GM12872 (cell line): ENCODE data around the gene RXRB.

Experiments
- TF ChIP-seq, protein P1 (sequence below): IDR thresholded peaks from 3 replicates; pipeline ENCODE4 v1.5.1; 2011; ENCODE audit warnings: low read depth, mild to moderate bottlenecking, low read length, moderate library complexity; ENCODE audit not compliant: insufficient read depth

RXRB gene

DNA sequence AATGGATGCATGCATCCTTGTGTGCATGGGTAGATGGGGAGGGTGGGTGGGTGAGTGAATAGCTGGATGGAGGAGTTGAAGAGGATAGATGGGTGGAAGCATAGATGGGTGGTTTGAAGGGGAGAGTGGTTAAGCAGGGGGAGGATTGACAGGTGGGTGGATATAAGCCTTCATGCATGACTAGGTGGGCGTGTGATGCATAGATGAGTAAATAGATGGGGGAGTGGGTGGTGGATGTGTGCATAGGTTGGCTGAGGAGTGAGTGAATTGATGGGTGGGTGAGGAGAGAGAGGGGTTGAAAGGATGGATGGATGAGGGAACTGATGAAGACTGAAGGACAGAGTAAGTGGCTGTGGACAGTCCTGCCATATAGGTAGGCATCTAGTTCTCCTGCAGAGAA, 12.7 kb downstream of the RXRB start:
- TF ChIP-seq, protein P1, sequence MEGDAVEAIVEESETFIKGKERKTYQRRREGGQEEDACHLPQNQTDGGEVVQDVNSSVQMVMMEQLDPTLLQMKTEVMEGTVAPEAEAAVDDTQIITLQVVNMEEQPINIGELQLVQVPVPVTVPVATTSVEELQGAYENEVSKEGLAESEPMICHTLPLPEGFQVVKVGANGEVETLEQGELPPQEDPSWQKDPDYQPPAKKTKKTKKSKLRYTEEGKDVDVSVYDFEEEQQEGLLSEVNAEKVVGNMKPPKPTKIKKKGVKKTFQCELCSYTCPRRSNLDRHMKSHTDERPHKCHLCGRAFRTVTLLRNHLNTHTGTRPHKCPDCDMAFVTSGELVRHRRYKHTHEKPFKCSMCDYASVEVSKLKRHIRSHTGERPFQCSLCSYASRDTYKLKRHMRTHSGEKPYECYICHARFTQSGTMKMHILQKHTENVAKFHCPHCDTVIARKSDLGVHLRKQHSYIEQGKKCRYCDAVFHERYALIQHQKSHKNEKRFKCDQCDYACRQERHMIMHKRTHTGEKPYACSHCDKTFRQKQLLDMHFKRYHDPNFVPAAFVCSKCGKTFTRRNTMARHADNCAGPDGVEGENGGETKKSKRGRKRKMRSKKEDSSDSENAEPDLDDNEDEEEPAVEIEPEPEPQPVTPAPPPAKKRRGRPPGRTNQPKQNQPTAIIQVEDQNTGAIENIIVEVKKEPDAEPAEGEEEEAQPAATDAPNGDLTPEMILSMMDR, result no peak

DNA sequence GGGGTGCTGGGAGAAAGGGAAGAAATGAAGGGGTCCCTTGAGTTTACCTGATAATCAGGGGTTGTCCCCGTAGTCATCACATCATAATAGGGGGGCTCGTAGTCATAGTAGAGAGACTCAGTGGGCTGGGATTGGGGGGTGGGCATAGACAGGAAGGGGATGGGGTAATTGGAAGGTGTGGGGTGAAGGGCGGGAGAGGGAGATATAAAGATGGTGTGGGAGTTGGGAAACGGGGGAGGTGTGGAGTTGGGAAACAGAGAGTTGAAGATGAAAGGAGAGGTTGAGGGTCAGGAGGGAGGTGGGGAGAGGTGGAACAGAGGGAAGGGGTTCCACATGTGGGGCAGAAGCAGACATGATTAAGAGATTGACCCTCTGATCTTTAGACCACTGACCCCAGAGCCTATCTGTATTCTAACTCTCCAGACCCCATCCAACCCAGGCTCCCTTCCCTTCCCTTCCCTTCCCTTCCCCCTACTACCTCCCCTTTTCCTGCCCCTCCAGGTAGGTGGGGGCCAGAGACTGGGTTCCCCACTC, 14.7 kb downstream of the RXRB start:
- TF ChIP-seq, protein P1, result no peak

DNA sequence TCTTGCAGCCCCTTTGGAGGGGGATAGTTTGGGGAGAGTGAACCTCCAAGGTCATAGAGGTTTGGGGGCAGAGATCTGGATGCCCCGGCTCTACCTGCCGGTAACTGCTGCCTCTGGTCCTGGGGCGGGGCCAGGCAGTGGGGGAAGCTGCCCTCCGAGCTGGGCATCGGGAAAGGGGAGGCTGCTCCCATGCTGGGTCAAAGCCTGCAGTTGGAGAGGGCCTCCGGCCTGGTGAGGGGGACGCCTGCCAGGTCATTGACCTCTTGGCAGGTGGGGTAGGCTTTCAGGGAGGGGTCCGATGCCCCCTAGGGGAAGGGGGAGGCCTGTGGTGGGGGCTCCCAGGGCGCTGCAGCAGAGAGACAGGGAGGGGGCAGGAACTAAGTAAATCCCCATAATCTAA, 15.3 kb downstream of the RXRB start:
- TF ChIP-seq, protein P1, result no peak

DNA sequence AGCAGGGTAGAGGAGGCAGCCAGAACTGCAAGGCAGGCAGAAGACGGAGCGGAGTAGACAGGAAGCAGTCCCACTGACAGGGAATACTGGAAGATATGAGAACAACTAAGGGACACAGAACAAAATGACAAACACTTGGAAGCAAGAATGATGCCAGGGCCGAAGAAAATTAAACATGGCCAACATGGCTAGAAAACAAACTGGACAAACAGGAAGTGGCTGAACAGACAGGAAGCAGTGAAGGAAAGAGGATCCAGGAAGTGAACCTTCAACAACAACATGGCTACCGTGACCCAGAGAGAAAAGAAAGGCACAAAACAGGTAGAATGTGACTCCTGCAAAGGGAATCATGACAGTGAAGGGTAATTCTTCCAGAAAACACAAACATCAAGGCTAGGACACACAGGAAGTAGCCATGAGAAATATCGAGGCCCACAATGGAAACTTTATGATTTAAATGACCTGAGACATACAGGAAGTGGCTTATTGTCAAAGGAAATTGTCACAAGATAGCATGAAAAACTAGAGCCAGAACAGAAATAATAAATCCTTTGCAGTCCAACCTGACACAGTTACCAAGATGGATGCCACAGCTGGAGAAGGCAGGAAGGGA, 17.3 kb downstream of the RXRB start:
- TF ChIP-seq, protein P1, result no peak

DNA sequence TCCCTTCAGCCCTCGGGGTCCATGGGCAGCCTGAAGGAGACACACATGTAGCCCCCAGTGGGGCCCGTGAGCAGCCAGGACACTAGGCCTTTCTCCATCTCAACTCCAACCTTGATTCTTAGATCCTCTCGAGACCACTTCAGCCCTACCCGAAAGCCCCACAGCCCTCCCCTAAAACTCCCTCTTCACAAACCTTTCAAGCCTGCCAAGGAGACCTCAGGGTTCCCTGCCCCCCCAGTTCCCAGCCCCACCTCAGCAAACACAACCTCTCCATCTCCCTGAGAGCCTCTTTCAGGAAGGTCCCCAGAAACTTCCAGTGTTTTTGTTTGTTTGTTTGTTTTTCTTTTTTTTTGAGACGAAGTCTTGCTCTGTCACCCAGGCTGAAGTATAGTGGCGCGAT, 19.3 kb downstream of the RXRB start:
- TF ChIP-seq, protein P1, result no peak

DNA sequence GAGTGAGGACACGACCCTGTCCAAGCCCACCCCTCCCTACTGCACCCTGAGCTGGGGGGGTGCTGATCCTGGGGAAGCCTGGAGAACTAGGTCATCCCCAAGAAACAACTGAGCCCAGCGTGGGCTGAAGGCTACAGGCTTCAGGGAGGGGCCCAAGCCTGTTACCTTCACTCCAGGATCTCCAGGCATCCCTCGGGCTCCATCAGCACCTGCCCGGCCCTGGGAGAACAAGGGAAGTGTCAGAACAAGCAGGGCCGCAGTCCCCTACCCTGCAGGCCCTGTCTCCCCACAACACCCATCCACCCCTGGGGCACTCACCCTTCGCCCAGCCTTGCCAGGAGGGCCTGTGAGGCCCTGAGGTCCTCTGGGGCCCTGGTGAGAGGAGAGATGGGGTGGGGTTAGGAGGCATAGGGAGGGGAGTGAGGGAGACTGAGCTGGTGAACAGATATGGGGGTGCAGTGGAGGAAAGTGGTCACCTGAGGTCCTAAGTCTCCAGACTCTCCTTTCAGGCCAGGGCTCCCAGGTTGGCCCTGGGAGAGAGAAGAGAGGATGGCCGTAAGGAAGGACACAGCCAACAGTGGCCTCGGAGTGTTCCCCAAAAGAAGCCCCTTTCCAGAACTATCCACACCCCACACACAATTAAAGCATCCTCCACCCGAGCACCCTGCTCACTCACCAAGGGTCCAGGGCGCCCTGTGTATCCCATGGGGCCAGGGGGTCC, 21.6 kb downstream of the RXRB start:
- TF ChIP-seq, protein P1, result no peak

DNA sequence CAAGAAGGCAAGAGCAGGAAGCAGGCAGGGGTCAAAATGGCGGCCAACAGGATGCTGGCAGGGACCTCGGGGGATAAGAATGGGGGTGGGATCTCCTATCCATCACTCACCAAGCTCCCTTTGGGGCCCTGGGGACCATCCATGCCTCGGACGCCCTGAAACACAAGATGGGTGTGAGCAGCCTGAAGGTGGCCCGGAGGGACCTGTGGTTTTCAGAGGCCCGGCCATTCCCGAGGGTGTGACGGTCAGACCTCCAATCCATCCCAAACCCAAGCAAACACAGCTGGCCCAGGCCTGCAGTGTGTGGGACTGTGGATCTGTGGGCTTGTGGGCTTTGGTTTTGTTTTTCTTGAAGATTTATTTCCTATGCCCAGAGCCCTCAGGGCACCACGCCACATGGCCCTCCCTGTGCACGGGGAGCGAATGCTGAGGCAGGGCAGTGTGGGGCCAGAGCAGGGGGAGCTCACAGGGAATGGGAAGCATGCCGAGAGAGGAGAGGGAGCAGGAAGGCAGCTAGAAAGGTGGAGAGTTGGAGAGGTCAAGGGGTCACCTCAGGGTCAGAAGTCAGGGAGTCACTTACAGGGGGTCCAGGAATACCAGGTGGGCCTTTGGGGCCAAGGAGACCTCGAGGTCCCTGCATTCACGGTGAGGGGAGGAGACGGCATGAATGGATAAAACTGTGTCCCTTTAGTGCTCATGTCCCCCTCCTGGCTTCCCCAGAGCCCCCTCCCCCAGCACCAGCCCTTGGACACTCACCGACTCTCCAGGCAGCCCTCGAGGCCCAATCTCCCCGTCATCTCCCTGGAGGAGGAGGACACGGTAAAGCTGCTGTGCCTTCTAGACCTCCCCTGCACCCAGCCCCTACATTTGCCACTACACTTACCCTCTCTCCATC, 22.7 kb downstream of the RXRB start:
- TF ChIP-seq, protein P1, result no peak
